ENCODE data around the gene BAG2. TPM values are rescaled to one million over a fixed set of nuclear protein-coding genes. Genes with fewer than 3 reads are reported as not detected.
A peak's percentile ranks its signal among the peaks of the same experiment; 100 is the strongest.

BAG2 gene
- total RNA-seq, 2 donors from 2014 or later: 12.3 to 16.4 TPM

GRCh38 chr6:57174511-57174907 lies 2.4 kb downstream of the BAG2 start:
- peak overlapping the region; percentile 91 to 96 for H3K27ac ChIP-seq
- no peak for TF ChIP-seq CTCF (IDR thresholded peaks at IDR 0.05)
- H3K4me3 ChIP-seq: no peak overlapping the region
- H3K9me3 ChIP-seq: no peaks in the 10 kb centered on the region
- DNase-seq (ENCODE audit: low spot score): no peak
- peaks cover 0 to 32% of the 10 kb centered on the region in 2 donors for H3K4me1 ChIP-seq
- no peaks in the 10 kb centered on the region for H3K36me3 ChIP-seq
- H3K27me3 ChIP-seq: no peaks in the 10 kb centered on the region

GRCh38 chr6:57177545-57178265 lies 5.6 kb downstream of the BAG2 start:
- peak; percentile 88 for DNase-seq (ENCODE audit: low spot score)
- TF ChIP-seq CTCF (IDR thresholded peaks at IDR 0.05): no peak
- Histone ChIP-seq H3K27ac (peak overlapping the region; percentile 81 to 96), H3K36me3 (peaks cover 4% of the 10 kb centered on the region), H3K9me3 (no peaks in the 10 kb centered on the region), H3K4me1 (peaks cover 0 to 38% of the 10 kb centered on the region in 2 donors), H3K27me3 (no peaks in the 10 kb centered on the region), H3K4me3 (peak overlapping the region; percentile 12 to 31)

GRCh38 chr6:57180596-57180995 lies 8.5 kb downstream of the BAG2 start:
- H3K4me1 ChIP-seq: peaks cover 0 to 33% of the 10 kb centered on the region in 2 donors
- H3K27me3 ChIP-seq: no peaks in the 10 kb centered on the region
- H3K9me3 ChIP-seq: no peaks in the 10 kb centered on the region
- peak overlapping the region; percentile 18 to 38 for H3K27ac ChIP-seq
- no peak for DNase-seq (ENCODE audit: low spot score)
- no peak overlapping the region for H3K4me3 ChIP-seq
- H3K36me3 ChIP-seq: peaks cover 18% of the 10 kb centered on the region
- TF ChIP-seq CTCF (IDR thresholded peaks at IDR 0.05): no peak

GRCh38 chr6:57182017-57182432 lies 9.9 kb downstream of the BAG2 start:
- no peak for TF ChIP-seq CTCF (IDR thresholded peaks at IDR 0.05)
- H3K4me1 ChIP-seq: peaks cover 0 to 27% of the 10 kb centered on the region in 2 donors

GRCh38 chr6:57183336-57183735 lies 11.2 kb downstream of the BAG2 start:
- no peak overlapping the region for H3K4me3 ChIP-seq
- peaks cover 0 to 16% of the 10 kb centered on the region in 2 donors for H3K4me1 ChIP-seq
- H3K27ac ChIP-seq: no peak overlapping the region
- no peak for TF ChIP-seq CTCF (IDR thresholded peaks at IDR 0.05)
- peaks cover 18% of the 10 kb centered on the region for H3K36me3 ChIP-seq
- H3K27me3 ChIP-seq: no peaks in the 10 kb centered on the region
- no peaks in the 10 kb centered on the region for H3K9me3 ChIP-seq
- DNase-seq (ENCODE audit: low spot score): no peak

More at GRCh38 chr6:57182017-57182432, 9.9 kb downstream of the BAG2 start:
- no peaks in the 10 kb centered on the region for H3K27me3 ChIP-seq
- no peak overlapping the region for H3K4me3 ChIP-seq
- peak overlapping the region; percentile 42 to 48 for H3K27ac ChIP-seq
- no peaks in the 10 kb centered on the region for H3K9me3 ChIP-seq
- peaks cover 18% of the 10 kb centered on the region for H3K36me3 ChIP-seq
- no peak for DNase-seq (ENCODE audit: low spot score)

Measured in right atrium auricular region (tissue), 2 donors.